ENCODE results near the gene CLBA1.

Gene CLBA1

DNA sequence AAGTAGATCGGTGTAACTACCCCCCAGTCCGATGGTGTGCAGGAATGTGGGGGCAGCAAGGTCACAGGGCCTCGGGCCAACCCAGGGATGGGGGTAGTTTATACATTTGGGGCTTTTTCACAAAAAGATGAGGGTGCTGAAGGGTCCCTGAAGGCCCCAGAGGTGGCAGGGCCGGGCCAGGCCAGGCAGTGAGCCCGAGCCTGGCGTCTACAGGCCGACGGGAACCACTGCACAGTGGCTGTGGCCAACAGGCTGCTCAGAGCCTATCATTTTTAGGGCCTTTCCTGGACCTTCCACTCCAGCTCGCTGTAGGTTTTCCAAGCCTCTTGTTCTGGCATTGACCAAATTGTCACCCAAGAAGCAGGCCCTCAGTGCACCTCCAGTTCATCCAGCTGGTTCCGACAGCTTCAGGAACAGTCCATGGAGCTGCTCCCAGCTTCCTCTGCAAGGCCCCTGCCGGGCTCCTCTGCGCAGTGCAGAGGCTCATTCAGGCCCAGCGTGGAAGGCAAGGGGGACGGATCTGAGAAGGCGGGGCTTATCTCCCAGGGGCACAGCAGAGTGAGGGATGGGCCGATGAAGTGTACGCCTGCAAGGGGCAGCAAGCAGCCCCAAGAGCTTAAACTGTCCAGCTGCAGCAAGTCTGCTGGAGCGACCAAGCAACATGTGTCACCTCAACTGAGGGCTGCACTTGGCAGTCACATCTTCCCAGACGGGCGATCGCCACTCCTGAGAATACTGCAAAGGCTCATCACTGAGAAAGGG is 21.4 kb downstream of the CLBA1 start:
- DNase-seq, result no peak

DNA sequence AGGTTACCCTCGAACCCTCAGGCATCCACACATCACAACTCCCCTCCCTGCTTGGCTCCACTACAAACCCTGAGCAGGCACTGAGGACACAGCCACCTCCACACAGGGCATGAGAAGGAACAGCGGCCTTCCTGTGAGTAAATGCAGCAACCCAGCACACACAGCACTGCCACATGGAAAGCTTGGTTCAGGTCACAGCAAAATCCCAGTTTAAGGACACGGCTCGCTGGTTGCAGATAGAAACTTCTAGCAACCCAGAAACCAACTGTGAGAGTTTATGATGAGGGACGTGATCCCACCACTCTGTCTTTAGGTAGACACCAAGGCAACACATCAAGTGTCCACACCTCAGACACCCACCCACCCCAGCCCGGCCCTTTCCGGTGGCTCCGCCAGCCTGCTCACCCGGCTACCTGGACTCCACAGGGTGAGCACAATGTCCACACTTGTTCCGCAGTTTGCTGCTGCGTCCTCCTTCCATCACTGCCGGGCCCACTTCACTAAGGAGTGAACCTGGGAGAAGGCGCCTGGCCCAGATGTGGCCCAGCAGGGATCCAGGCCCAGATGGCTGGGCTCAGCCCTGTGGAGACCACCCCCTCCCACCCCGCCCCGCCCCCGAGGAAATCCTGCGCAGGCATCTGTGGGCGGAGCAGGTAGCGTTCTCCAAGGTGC is 22.1 kb downstream of the CLBA1 start:
- no peak for DNase-seq

DNA sequence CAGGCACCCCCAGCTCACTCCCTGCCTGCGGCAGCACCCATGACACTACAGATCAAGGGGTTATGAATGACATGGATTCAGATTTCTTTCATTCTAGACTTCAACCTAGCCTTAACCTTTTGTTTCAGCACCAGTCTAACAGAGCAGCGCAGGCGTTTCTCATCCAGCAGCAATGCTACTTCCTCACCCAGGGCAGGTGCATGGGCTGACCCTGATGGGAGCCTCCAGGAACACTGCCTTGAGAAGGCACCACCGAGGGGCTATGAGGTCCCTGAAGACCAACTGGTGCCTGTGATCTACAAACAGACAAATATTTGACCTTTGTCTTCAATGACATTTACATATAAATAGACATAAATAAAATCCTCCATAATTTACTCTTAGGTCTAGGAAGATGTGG is 24.5 kb downstream of the CLBA1 start:
- DNase-seq, result no peak

DNA sequence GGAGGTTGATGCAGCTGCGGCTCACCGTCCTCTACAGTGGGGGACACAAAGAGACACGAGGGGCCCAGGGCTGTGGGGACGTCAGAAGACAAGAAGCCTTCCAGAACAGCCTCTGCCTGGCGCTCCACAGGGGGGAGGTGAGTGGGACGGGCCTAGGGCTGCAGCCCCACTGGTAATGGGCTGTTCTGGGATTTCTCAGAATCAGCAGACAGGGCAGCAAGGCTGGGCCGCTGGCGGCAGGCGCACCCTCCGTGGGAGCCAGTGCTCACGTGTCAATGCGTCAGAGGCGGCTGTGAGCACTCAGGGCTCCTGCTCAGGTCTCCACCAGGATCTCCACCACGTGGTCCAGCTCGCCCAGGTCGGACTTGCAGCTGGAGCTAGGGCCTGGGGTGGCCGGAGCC is 25.3 kb downstream of the CLBA1 start:
- no peak for DNase-seq

DNA sequence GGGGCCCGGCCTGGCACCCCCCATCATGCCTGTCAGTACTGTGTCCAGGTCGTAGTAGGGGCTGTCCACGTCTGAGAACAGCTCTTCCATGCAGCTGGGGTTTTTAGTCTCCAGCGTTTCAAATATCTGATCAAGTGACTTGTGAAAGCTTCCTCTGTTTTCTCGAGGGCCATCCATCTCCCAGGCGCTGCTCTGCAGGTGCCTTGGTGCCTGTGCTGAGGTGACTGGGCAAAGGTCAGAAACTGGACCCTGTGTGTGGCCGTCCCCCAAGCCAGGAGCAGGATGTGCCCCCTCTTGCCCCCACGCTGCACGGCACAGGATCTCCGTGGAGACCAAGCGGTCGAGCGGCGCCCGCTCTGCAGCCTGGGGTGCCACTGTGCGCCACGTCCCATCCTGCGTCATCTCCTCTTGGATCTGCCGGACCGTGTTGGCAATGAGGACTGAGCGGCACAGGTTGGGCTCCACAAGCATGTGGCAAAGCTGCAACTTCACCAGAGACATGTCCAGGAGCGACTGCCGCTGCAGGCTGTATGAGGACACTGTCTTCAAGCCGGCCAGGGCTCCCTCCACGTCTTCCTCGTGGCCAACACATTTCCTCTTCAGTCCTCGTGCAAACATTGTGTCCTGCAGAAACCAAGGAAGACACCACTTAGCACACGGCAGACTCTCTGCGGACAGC is 25.9 kb downstream of the CLBA1 start:
- no peak for DNase-seq

DNA sequence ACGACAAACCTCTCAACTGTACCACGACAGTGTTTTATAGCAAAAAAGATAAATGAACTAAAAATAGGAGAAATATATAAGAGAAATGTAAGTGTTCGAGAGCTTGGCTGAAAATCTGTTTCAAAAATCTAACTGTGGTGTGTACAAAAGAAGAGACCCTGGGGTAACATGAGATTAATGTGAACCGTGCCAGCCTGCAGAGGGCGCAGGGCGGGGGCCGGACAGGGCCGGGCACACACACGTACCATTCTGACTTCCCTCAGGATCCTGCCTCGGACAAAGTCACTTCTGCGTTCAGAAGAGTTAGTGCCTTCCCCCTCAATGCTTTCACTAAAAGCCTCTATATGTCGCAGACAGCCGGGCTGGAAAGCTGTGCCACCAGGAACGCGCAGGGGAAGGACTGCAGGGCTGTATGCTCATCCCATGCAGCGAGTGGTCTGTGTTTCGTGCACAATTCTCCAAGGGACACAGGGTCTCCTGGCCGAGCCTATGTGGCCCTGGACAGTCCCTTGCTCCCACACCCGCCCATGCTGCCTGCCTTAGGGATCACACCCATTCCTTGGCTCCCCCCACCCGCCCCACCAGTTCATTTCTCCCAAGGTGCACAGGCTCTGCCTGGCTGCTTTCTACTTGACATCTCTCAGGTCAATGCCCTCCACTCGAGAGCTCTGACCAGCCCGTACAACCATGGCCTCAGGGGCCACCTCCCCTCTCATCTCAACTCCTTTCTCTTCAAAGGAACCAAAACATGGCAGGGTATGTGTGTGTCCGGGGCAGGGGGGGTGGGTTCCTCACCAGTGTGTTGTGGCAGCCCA is 26.8 kb downstream of the CLBA1 start:
- peak; percentile 19 for DNase-seq

DNA sequence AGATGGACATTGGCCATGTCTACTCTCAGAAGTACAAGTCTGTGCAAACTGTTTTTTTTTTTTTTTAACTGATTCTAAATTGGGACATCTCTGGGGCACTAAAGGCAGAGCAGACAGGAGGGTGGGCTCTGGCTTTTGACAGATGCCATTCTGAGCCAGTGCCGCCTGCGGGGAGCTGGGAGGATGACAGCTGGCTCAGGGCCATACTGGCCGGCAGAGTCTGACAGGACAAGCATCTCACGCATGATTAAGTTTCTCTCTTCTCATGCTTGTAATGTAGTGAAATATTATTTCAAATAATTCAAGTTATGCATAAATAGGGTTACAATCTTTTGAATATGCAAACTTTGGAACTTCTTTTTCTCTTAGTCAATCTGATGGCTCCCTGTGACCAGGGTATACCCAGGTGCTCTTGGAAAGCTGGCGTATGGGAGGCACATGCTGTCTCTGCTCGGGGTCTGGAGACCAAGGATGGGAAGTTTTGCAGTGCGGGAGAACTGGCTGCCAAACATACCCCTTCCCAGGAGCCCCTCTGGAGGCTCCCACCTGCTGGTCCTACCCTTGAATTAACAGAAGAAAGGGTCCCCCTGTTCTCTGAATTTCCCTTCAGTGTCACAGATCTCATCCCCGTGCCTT is 27.7 kb downstream of the CLBA1 start:
- DNase-seq, result no peak

DNA sequence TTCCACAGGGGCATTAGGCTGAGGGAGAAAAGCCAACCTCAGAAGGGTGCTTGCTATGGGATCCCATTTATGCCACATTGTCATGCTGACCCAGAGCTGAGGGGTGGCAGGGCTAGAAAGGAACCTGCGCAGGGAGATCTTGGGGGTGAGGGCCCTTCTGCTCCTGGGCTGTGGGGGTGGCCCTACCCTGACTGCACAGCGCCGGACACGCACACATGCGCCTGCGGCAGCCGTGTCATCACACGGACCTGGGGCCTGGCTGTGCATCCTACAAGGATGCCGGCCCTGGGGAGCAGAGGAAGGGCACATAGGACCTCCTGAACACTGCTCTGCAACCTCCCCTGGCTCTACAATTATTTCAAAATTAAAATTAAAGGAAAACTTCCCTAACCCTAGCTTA is 28.4 kb downstream of the CLBA1 start:
- no peak for DNase-seq

DNA sequence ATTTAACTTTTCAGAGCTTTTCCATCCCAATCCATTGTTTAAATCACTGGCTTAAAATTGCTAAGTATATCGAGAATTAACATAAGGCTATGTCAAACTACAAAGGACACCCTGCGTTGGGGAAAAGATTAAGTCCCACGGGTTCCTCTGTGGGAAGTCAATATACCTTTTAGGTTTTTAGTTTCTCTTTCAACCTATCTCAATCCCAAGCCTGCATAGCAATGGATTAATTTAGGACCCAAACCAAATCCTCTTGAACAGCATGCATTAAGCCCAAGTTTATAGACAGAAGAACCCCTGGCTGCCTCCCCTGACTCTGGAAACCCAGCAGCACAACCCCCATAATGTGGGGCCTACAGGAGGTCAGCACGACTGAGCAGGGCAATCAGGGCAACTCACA is 29.0 kb downstream of the CLBA1 start:
- no peak for DNase-seq

DNA sequence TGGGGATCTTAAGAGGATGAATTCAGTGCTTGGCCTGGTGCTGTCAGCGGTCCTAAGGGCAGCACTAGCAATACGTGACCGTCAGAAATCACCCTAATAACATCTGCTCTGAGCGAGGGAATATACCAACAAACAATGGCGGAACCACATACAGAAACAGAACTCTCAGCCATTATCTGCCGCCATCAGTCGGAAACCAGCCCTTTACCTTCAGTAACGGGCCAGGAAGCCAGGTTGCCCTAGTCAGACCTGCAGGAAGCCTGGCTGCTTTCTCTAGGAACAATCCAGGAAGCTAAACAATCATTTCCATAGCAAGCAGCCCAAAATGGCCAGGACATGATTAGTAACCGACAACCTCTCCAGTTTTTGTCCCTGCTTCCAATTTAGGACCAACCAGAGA is 29.7 kb downstream of the CLBA1 start:
- no peak for DNase-seq

DNA sequence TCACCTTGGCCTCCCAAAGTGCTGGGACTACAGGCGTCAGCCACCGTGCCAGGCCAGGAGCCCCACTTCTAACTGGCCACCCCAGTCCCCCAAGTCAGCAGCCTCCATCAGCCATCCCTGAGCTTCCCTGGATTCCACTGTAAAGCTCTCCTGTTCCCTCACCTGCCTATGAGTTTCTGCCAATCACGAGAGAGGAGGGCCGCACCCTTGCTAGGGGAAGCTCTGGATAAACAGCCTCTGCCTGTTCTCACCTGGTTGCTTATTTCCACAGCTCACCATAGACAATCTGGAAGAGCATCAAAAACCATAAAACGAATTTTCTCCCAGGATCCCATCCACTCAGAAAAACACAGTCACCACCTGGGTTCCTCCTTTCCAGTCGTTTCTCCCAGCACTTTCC is 30.3 kb downstream of the CLBA1 start:
- DNase-seq, result no peak

DNA sequence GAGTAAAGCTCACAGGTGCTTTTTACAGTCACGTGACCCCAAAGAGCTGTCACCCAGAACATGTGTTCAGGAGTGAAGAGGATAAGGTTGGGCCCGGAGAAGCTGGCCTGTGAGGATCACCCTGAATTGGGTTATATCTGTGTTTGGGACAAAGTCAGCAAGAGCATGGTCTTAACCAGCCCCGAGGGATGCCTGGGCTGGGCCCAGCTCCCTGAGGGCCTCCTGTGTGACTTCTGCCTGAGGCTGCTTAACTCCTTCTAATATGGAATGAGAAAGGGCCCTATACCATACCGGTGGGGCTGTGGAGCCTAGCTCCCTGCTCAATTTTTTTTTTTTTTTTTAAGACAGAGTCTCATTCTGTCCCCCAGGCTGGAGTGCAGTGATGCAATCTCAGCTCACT is 32.8 kb downstream of the CLBA1 start:
- no peak for DNase-seq

DNA sequence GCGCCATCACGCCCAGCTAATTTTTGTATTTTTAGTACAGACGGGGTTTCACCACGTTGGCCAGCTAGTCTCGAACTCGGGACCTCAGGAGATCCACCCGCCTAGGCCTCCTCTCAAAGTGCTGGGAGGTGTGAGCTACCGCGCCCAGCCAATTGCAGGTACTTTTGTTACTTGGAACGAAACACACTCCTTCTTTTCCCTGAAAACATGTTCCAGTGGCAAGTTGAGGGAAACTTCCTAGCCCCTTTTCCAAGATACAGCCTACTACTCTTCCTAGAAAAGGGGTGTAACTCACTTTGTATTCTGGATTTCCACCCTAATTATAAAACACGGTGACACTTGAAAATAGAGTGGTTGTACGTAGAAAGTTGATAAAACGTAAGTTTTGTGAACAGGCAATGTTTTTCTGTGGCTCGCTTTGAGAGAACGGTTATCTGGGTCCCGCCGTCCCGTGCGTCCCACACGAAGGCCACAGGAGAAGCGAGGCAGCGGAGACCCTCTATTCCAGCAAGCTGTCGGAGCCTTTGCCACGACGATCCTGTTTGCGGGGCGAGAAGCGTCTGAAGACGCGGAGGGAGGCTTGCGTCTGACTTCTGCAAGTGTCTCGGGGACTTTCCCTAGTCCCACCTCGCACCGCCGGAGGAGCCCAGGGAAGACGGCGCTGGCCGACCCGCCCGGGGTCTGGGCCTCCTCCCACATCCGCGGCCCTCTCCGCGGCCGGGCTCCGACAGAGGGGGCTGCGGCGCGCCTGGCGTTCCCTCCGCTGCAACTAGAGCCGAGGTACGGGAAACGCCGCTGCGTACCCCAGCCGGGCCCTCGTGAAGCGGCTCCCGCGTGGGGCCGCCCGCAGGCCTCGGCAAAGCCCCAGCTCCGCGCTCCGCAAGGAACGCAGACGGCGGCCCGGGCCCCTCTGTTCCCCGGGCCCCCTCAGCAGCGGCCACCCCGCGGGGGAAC is 34.5 kb downstream of the CLBA1 start:
- DNase-seq, result peak; percentile 45

DNA sequence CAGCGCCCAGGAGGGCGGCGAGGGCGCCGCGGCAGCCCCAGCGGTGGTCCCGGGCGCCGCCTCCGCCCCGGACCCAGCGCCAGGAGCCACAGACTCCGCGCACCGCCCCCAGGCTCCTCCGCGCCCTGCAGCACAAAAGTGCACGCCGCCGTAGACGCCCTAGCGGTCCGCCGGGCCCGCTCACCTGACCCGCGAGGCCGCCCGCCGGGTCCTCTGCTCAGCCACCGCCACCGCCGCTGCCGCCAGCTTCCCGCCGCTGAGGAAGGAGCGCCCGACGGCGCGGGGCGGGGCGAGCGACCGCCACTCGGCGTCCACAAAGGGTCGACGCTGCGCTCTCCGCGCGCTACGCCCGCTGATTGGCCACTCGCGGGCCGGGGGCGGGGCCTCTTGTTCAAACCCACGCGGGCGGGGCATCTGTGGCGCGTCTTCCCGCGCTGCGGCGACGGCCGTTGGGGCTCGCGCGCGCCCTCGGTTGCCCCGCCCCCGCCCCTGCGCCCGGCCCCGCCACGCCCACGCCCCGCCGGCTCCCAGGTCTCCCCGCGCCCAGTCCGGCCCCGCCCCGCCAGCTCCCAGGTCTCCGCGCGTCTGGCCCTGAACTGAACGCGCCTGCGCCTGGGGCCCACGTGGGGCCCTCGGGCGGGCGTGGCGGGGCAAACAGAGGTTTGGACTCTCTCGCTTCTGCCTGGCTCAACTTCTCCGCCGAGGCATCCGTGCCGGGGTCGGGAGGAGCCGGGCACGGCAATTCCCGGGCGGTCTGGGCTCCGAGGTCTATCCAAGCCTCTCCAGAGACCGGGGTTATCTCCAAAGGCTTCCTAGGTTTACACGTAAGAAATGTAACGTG is 35.4 kb downstream of the CLBA1 start, which contains the start of gene CDCA4:
TSS of gene CDCA4 (minus strand) at position 269 of the 841 bp plus-strand sequence. CDS start 9,154 bp downstream, outside the sequence.
- DNase-seq, result peak; percentile 98

DNA sequence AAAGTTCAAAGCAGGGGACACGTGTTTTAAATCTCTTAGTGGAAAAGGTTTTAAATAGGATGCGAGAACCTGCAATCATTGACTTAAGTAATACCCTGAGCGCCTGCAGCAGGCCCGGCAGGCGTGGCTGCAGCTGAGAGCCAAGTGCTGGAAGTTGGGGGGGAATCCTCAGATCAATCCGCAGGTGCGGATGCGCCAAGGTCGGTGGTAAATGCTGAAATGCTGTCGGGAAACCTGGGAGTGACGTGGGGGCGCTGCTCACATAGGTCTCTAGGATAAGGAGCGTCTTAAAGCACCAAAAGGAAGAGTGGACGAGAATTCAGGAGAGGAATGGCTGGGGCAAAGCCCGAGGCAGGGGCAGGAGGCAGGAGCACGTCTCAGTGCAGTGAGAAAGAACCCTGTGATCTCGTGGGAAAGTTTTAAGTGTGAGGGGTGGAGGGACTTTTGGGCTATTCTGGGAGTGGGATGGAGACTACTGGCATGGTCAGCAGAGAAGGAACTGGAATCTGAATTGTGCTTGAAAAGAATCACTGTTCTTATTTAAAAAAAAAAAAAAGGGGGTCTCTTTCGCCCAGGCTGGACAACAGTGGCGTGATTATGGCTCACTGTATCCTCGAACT is 36.2 kb downstream of the CLBA1 start:
- no peak for DNase-seq

DNA sequence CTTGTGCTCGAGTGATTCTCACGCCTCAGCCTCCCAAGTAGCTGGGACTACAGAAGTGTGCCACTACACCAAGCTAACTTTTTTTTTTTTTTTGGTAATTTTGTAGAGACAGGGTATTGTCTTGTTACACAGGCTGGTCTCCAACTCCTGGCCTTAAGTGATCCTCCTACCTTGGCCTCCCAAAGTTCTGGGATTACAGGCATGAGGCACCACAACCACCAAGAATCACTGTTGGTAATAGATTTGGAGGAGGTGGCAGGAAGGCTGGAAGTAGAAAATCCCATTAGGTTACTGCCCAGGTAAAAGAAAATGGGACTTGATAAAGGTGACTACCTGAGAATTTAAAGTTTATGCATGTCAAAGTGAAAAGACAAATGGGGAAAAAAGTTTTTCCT is 36.7 kb downstream of the CLBA1 start:
- DNase-seq, result no peak

DNA sequence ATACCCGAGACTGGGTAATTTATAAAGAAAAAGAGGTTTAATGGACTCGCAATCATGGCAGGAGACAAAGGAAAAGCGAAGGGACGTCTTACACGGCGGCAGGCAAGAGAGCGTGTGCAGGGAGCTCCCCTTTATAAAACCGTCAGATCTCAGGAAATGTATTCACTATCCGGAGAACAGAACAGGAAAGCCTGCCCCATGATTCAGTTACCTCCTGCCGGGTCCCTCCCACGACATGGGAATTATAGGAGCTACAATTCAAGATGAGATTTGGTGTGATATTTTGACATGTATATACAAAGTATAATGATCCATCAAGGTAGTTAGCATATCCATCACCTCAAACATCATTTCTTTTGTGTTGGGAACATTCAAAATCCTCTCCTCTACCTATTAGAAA is 37.6 kb downstream of the CLBA1 start:
- no peak for DNase-seq

DNA sequence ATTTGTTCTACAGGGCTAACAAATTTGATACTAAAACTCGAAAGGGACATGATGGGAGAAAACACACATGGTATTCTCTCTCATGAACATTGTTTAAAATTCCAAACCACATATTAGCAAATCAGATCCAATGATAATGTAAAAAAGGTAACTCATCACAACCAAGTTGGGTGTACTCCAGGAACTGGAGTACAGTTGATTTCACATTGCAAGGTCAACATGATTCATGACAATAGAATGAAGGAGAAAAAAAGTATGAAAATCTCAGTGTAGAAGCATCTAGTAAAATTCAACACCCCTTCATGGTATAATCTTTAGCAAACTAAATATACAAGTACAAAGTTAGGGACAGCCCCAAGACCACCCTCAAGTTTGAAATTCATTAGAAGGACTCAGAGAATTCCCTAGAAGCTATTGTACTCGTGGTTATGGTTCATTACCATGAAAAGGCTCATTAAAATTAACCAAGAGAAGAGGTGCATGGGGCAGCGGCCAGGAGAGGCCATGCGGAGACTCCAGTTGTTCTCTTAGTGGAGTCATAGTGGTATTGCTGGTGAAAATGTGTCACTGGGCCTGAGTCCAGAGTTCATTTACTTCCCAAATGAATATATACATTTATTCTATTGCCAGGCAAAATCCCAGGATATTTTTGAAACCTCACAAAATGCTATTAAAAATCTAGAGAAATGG is 38.3 kb downstream of the CLBA1 start:
- DNase-seq, result no peak

DNA sequence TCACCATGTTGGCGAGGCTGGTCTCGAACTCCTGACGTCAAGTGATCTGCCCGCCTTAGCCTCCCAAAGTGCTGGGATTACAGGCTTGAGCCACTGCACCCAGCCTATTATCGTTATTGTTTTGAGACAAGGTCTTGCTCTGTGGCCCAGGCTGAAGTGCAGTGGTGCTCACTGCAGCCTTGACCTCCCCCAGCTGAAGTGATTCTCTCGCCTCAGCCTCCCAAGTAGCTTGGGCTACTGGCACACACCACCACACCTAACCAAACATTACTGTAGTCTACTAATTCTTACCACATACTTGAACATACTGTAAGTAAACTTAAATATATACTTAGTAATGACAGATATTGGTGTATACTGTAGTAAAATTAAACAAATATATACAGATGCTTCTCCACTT is 39.8 kb downstream of the CLBA1 start:
- no peak for DNase-seq
